GM03348 (cell line): ENCODE results near the gene FLRT2.

Experiments
- DNase-seq: peaks from one replicate; pipeline ENCODE4 v3.0.0; 2012; ENCODE audit warnings: low spot score

Gene FLRT2

DNA sequence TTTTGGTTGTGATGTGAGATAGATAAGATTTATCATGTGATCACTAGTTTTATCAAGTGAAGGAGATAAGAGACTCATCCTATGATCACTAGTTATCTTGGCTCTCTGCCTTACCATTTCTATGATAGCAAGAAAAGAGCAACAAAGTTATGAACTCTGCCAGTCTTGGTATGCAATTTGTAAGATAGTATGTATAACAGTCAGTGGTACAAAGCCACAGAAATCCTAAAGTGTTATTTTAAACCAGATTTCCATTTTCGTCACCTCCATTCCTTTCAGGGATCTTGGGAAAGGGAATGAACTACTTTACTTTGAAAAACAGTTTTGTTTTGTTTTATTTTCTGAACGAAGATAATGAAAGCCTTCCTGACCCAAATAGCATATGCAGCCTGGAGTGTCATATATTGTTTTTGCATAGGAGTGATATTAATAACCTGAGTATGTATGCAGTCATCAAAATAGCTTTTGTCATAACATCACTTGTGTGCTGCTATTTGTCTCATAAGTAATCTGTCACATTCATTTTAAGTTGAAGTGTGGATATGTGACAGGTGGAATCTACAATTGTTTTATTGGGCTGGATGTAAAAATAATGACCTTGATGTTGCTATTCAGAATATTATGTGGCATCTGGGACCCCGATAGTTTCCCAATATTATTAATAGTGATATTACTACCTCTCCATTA, 35.0 kb downstream of the FLRT2 start:
- DNase-seq, result no peak

DNA sequence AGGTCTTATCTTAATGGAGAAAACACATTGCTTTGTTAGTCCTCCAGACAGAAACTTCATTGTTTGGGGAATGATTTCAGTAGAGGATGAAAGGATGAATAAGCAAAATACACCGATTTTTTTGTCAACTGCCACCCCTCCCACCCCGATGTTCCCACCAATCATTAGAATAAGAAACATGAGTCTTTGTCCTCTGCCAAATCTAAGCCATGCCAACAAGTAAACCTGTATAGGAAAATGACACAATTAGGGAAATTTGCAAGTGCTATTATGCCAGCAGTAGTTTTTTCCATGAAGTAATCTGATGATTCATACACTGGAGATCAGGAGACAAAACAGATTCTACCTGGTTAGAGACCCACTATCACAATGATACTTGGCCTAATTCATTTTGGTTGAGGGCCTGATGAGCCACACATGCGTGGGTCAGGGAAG, 35.9 kb downstream of the FLRT2 start:
- no peak for DNase-seq

DNA sequence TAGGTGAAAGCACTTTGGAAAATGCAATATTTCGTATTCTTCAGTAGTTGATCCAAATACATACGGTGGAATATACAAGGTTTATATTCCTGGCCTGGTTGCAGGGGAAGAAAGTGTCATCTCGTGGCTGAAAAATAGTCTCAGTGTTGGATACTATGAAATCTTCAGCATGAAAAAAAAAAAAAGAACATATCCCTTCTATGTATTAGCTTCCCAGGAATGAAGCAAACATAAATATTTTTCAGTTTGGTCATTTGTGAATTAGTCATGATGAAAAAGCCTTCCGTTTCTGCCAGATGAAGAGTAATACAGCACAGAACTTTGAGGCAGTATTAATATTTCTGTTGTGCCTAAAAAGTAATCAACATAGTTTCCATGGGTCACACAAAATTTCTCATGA, 36.7 kb downstream of the FLRT2 start:
- DNase-seq, result peak; percentile 54

DNA sequence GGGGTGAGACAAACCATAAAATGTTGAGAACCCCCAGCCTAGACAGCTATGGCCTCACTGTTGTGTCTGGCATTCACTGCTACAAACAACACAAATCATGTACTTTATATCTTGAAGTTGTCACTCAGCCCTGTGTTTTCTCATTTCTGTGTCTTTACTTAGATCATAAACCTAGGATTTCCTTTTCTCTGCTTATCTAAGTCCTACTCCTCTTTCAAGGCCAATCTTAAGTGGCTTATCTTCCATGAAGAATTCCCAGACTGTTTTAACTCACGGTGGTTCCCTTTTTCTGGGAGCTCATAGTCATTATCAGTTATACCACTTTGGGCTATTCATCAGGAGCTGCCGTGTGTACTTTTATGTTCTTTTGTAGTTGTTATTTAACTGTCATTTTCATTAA, 42.1 kb downstream of the FLRT2 start:
- no peak for DNase-seq

DNA sequence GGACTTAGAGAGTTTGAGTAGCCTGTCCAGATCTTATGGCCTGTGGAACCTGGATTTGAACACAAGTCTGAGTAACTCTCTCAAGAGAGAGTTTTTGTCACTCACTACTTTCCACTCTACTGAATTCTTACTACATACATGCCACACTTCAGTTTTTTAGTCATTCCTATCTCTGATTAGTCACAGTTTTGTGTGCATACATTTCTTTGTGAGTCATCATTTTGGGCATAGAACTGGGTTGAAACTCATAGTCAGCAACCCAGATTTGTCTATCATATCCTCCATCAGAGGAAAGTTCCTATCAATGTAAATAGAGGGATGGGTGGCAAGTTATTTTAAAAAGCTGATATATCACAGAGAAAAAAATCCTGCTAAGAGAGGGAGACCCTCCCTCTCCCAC, 42.9 kb downstream of the FLRT2 start:
- DNase-seq, result peak; percentile 34

DNA sequence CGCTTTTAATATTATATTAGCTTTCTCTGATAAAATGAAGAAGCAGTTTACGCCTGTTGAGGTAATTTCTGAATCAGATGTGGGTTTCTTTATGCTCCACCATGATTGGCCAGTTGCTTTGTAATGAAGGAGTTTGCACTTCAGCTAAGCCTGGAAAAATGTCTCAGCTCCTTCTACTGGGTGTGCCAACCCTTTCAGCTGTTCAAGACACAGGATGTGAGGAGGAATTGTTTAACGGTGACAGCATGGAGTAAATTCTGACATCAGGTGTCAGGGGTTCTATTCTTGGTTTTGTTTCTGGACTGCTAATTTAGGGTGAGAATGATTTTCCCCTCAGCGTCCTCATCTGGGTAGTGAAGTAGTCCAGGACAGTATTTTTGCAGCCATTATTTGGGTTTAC, 43.5 kb downstream of the FLRT2 start:
- no peak for DNase-seq

DNA sequence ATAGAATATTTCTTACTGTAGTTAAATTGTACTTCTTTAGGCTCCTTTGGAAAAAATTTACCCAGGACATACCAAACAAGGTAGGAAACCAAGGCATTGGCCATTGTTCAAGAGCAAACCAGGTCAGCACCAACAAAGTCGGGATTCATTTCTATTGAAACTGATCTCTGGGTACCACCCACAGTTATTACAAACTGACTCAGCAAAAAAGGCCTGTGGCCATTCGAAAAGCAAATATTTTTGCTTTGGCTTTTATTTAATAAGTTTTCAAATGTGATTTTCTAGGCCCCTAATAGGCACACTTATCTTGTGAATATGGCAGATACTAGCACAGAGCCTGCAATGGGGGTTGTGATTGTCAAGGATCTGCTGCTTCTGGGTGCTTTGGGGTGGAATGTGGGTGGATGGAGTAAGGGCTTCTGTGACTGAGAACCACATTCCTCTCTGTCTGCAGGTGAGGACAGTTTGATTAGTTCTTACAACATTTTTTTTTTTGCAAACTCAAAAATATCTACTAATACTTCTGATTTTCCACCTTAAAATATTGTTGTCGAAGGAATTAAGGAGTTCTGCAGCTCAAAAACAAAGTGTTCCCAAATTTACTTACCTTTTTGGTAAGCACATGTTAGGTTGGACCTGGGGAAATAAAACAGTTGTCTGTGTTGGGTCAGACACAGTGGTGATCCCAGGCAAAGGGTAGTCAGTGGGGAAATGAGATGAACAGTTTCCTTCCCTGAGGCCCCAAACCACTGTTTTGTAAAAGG, 45.1 kb downstream of the FLRT2 start:
- no peak for DNase-seq

DNA sequence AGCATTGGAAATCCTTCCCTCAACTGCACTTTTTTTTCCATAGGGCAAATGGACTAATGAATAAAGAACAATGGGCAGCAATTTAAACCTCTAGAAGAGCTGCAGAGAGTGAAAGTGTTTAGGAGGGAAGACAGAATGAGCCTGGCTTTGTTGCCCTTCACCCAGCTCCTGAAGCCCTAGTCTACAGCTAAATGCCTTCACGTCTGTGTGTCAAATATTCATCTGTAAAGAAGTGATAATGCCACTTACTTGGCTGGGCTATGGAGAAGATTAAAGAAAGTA, 45.6 kb downstream of the FLRT2 start:
- DNase-seq, result no peak

DNA sequence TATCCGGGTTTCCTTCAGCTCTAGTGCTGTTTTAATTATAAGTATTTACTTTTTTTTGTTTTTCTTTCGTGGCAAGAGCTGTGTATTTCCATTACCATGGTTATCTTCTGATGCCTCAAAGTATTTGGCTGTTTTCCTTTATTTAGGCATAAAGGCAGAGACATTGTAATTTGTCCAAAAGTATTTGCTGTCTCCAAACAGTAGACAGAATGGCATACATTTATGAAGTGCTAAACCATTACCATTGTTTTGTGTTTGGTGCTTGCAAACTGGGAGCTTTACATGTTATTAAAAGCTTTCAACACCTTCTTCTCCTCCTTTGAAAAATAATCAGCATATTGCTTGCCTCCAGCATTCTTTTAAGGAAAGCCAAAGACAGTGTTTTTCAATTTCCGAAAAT, 46.3 kb downstream of the FLRT2 start:
- DNase-seq, result no peak

DNA sequence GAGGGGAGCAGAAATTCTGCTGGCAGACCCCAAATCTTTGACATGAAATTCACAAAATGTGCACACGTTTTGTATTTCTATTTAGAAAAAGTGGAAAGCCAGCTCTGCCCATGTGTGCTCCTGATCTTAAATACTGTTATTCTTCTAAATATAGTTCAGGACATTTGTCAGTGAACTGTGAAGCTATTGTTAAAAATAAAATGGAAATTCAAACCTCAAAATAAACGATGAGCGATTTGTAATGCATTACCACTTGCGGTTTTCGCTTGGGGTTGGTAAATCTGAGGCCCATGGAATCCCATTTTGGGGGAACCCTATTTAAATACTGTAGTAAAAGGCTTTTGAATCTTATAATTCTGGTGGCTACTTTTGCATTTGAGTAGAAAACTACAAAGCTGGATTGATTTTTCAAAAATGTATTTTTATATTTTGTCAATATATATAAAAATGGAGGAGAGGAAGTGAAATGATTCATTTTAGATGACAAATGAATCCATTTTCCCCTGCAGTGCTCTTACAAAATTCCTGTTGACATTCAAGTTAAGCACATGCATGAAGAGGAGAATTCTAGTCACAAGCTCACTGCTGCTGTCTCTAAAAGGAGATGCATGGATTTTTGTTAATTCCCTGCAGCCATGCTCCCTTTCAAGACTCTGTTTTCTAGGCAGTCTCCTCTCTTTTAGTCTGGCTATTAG, 47.1 kb downstream of the FLRT2 start:
- no peak for DNase-seq

DNA sequence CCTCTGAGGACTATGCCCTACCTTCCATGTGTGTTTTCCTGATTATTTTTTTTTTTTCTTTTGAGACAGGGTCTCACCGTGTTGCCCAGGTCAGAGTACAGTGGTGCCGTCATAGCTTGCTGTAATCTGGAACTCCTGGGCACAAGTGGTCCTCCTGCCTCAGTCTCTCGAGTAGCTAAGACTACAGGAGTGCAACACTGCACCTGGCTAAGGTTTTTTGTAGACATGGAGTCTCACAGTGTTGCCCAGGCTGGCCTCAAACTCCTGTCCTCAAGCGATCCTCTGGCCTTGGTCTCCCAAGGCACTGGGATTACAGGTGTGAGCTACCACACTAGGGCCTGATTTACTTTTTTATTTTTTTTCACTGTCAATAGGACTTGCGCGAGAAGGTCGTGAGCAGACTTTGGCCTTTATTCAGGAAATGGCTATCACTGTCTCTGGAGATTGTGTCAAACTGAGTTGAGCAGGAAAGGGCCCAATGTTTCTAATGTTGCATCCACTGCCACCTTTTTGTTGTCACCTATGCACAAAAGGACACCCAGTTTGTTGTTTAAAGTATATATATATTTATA, 47.7 kb downstream of the FLRT2 start:
- DNase-seq, result no peak

DNA sequence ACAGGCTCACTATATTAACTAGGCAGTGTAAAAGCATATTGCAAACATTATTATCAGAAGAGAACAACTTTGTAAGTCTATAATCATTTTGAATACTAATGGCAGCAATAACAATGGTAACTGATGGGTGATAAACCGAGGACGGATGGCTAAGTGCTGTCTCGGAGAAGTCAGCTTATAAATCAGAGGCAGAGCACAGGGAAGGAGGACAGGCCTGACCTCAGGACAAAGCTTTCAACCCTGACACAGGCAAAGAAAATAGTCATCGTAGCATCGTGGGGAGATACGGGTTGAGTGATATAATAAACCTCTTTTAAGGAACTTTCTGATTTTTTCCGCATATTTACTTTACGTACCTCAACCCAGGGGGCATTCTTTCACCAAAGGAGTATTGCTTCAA, 48.4 kb downstream of the FLRT2 start:
- no peak for DNase-seq

DNA sequence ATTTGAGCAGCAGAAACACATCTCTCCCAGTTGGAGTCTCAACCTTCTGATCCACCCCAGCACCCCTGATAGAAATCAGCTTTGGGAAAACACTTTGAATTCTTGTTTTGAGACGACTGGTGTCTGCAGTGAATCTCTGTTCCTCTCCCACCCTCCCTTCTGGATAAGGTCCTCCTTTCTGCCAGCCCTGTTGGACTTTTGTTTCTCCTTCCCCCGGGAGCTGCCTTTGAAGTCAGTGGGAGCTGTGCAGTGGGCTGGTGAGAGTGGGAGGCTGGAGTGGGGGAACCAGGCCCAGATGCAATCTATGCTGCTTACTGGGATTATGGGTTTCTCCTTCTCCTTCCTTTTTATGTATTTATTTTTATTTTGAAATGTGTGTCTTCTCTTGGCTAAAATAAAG, 49.0 kb downstream of the FLRT2 start:
- DNase-seq, result no peak

DNA sequence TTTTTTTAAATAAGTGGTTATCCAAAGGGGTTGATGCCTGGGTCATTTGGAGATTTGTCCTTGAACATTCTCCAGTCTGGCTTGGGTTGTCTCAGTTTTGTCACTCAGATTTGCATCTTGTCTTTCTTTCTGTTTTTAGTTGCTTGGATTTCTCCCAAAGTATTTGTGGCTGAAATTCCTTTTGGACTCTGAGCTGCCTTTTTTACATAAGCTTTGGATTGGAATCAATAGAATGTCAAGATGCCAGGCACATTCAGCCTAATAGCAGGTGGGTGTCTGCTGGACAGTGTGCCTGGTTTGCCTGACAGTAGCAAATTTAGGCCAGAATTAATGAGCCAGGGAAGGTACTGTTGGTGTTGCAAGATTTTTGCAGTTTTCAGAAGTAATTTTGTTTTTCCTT, 50.0 kb downstream of the FLRT2 start:
- peak; percentile 35 for DNase-seq

DNA sequence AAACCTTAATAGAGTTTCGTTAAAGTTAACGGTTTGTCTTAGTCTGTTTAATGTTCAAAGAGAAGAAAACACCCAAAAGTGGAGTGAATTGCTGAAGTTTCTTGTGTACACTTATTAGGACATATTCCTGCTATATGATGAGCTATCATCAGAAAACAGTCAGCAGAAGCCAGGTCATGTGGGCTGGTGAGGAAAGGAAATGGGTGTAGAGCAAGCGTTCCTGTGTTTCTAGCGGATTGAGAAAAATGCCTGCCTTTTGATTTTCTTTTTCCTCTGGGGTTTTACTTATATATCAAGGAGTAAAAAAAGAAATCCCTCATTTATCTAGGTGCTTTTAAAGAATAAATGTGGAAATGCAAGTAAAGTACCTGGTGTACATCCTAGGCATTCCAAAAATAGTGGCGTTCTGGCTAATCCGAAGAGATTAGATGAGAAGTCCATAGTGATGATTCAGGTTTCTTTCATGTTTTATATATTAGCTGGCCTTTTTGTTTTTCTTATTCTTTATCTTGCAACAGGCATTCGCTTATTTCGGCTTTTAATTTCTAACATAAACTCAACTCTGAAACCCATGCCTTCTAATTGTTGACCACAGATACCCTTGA, 50.7 kb downstream of the FLRT2 start:
- DNase-seq, result no peak

DNA sequence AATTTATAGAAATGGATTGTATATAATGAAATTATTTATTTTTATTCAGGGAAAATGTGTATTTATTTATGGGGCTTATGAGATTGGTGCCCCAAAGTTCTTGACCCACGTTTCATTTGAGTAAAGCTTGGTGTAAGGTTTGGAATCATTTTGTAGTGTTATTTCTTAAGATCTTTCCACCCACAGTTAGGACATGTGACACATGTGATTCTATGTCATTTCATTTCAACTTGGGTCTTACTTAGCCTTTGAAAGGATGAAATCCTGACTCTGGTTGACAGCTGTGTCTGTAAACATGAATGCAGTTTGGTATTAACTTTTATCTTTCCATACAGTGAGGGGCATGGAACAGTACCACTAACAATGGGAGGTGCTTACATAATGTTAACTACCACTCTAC, 51.7 kb downstream of the FLRT2 start:
- no peak for DNase-seq

DNA sequence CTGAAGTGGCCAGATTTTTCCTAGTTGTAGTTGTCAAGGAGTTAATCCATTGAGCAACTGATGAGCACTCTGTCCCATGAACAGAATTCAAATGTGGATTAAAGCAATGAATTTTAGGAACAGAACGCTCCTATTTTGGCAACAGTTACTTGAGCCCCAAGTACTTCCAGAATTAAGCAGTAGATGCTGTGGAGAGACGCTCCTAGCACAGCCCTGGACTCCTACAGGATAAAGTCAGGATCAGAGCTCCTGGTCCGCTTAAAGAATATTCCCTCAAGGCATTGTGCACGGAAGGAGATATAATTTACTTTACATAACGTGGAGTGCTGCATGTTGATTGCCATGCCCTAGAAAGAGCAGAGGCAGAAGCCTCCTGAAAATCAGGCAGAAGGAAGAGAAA, 53.4 kb downstream of the FLRT2 start:
- DNase-seq, result no peak

DNA sequence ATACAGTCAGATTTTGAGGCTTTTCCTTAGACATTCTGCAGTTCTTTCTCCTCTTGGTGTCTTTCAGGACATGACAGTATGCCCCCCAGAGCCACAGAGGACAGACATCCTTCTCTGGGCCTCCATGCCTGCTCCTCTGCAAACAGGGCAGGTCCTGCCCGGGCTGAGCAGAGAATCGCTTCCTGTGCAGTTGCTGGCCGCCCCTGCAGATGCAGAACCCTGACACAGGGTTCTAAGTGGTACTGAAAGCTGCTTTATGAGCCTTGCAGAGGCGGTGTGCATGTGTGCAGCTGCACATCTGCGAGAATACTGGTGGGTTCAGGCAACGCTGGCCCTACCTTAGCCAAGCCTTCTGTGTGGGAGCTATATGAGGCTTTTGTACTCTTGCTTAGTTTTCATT, 54.5 kb downstream of the FLRT2 start:
- no peak for DNase-seq

DNA sequence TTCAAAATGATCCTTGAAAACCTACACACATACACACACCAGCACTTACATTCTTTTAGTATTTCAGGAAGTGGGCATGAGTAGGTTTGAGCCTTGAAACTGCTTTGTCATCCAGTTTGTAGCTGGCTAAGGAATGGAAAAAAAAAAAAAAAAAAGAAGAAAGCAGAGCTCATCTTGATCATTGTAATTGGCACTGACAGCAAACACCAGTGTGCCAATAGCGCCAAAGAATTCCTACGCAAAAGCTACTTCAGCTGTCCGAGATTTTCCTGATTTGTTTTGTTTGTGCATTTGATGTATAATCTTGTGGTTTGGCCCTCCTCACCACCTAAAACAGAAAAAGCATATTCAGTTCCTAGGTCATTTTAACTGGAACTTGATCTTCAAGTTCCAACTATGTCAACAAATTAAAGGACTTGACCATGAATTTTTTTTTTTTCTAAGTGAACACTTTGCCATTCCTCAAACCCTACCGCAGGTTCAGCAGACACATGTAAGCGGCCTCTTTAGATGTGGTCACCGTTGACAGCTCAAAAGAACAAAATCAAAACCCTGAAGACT, 57.3 kb downstream of the FLRT2 start:
- no peak for DNase-seq

DNA sequence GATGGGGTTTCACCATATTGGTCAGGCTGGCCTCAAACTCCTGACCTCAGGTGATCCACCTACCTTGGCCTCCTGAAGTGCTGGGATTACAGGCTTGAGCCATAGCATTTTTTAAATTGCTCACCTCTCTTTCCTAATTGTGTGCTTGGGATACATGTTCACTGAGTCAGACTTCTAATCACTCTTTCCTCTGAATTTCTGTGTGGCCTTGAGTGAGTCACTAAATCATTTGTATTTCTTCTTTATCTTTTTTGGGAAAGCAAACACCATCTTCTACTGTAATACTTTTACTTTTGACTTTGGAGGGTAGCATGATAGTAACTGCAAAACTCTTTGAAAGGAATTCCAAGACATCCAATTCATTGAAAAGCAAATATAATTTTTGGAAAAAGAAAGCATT, 60.8 kb downstream of the FLRT2 start:
- no peak for DNase-seq

DNA sequence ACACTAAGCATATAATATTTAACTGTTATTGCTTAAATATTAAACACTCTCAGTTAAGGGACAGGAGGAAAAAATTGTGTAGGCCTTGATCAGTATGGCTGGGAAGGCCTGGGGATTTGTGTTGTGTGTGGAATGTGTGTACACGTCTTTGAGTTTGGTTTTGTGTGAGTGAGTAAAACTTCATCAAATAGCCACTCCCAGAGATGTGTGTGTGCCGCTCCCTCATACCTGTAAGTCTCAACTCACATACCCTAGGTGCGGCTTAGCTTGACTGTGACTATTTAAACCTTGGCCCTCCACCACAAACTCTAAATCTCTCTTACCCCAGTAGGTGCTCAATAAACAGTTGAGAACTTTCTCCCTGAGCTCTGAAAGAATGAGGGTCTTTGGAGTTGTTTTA, 64.3 kb downstream of the FLRT2 start:
- DNase-seq, result no peak

DNA sequence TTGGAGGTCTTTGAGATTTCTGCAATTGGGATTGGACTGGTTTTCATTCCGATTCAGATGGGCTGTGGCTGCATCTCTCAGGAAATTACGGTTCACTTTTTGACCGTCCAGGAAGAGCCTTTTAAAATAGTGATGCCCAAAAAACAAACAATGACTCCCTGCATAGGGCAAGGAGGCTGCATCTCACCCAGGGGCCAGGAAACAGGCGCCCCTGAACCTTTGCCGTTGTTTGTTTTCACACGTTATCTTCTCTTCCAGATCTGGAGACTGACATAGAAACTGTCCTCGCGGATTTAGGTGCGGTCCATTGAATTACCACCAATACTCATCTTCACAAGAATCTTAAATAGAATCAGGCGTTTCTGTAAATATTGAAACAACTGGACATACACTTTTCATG, 66.0 kb downstream of the FLRT2 start:
- DNase-seq, result no peak

DNA sequence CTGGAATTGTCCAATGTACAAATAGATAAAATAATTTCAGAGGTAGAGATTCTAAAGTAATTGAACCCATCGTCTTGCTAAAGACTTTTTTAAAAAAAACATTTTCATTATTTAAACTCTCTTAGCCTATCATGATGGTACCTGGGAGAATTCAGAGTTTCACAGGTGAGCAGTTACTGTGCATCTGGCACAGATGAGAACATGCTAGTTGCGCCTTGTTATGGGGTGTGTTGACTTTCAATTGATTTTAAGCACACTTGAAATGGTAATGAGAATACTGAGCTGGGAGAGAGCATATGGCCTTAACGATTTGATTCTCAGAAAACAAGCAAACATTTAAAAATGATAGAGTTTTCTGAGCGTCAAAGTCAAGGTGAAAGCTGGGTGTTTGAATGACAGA, 66.6 kb downstream of the FLRT2 start:
- DNase-seq, result no peak
